K562 (cell line): ENCODE data around the gene TESMIN. TPM values are rescaled to one million over a fixed set of nuclear protein-coding genes. Genes with fewer than 3 reads are reported as not detected.

Experiments
- ATAC-seq: fragments of 200-7000 bp; cut with Tn5 transposase; 3 replicates; pipeline ENCODE4 v1.9.1; 2020; ENCODE audit warnings: moderate library complexity
- BruUV-seq: library from RNA; stranded (reverse); fragments of 400-500 nt; replicated peaks from 2 replicates; lab custom pipeline; 2021; lab: Mats Ljungman, UMichigan
- CTCF ChIA-PET: fragments of 300-600 bp; formaldehyde crosslinking; extraction: SDS; loops from one replicate; lab custom pipeline; 2021; ENCODE audit warnings: low intra/inter-chr PET ratio; lab: Yijun Ruan, JAX
- POLR2A ChIA-PET: fragments of 300-600, 350-650 bp; sonication (Branson Sonifier 250); formaldehyde crosslinking; extraction: SDS; loops from one replicate; lab custom pipeline; 2021; ENCODE audit warnings: antibody characterized with exemption, inconsistent platforms; lab: Yijun Ruan, JAX
- DNase-seq, 4 experiments: peaks; one replicate each; pipeline versions ENCODE4 v3.0.0 to v3.0.0-alpha.2; 2011 to 2018; ENCODE audit warnings: low spot score in 3 of 4, mixed read lengths in 3 of 4; ENCODE audit errors: extremely low read depth in 1 of 4
- FAIRE-seq: peaks from 2 replicates; lab custom pipeline; 2011; peaks lifted over from hg19 to GRCh38; lab: Jason Lieb, UNC
- H2AFZ ChIP-seq: 2 replicates; pipeline ENCODE4 v1.6.0; 2011; ENCODE audit warnings: low read depth, low read length, control low read depth, inconsistent platforms
- H3K27ac ChIP-seq: fragments of 200-600 bp; 3 replicates; pipeline ENCODE4 v1.8.0; 2011; ENCODE audit warnings: low read depth, mild to moderate bottlenecking, control low read depth, inconsistent platforms, low read length, moderate library complexity, mixed read lengths; ENCODE audit errors: extremely low read depth
- H3K27me3 ChIP-seq, 2 experiments: fragments of 300-600 bp in 1 of 2; 2 replicates in 1 of 2; 3 replicates in 1 of 2; pipeline versions ENCODE4 v1.6.0 to v1.8.0; 2011; ENCODE audit warnings: inconsistent platforms in 2 of 2, low read length in 2 of 2, mild to moderate bottlenecking in 1 of 2, mixed read lengths in 1 of 2, moderate library complexity in 1 of 2; ENCODE audit not compliant: control insufficient read depth in 2 of 2, insufficient read depth in 2 of 2
- H3K36me3 ChIP-seq: fragments of 300-600 bp; 3 replicates; pipeline ENCODE4 v1.8.0; 2011; ENCODE audit warnings: mild to moderate bottlenecking, low read length, inconsistent platforms; ENCODE audit not compliant: control insufficient read depth, insufficient read depth
- H3K4me1 ChIP-seq, 2 experiments: fragments of 200-600 bp in 1 of 2; replicated peaks in 1 of 2; 2 replicates in 1 of 2; 3 replicates in 1 of 2; pipeline versions ENCODE4 v1.5.1 to v1.8.0; 2011; ENCODE audit warnings: inconsistent platforms in 2 of 2, low read length in 2 of 2, mild to moderate bottlenecking in 1 of 2, mixed read lengths in 1 of 2, moderate library complexity in 1 of 2; ENCODE audit not compliant: control insufficient read depth in 2 of 2, insufficient read depth in 2 of 2
- H3K4me2 ChIP-seq: 2 replicates; pipeline ENCODE4 v1.6.1; 2011; ENCODE audit warnings: low read length, control low read depth, inconsistent platforms, mixed read lengths; ENCODE audit not compliant: insufficient read depth
- H3K4me3 ChIP-seq: fragments of 200-600 bp; sonication (generic), shearing (Covaris generic); 2 replicates; pipeline ENCODE4 v1.5.1; 2016; ENCODE audit warnings: control low read depth, inconsistent platforms
- H3K79me2 ChIP-seq: fragments of 200-600 bp; 3 replicates; pipeline ENCODE4 v1.8.0; 2011; ENCODE audit warnings: low read length, inconsistent platforms; ENCODE audit not compliant: control insufficient read depth, insufficient read depth
- H3K9ac ChIP-seq, 2 experiments: 2 replicates each; pipeline versions ENCODE4 v1.6.0 to v1.6.1; 2011; ENCODE audit warnings: low read depth in 2 of 2, low read length in 2 of 2, control low read depth in 1 of 2, inconsistent platforms in 1 of 2, mild to moderate bottlenecking in 1 of 2, mixed read lengths in 1 of 2; ENCODE audit not compliant: insufficient read depth in 1 of 2
- H3K9me1 ChIP-seq: one replicate; pipeline ENCODE4 v1.6.0; 2011; ENCODE audit warnings: inconsistent platforms, mild to moderate bottlenecking, low read length, moderate library complexity; ENCODE audit not compliant: control insufficient read depth, insufficient read depth
- H3K9me3 ChIP-seq: replicated peaks from 2 replicates; pipeline ENCODE4 v1.5.1; 2011; ENCODE audit warnings: low read depth, low read length, inconsistent platforms; ENCODE audit not compliant: control insufficient read depth, insufficient read depth
- H4K20me1 ChIP-seq: replicated peaks from 2 replicates; pipeline ENCODE4 v1.6.1; 2011; ENCODE audit warnings: low read length, inconsistent platforms, mixed read lengths; ENCODE audit not compliant: control insufficient read depth, insufficient read depth
- ASH1L ChIP-seq: fragments of 450-650 bp; IDR thresholded peaks from 2 replicates; pipeline ENCODE4 v1.6.1; 2018; ENCODE audit warnings: borderline replicate concordance, mild to moderate bottlenecking, low read depth; ENCODE audit not compliant: partially characterized antibody
- BDP1 ChIP-seq: IDR thresholded peaks from 3 replicates; pipeline ENCODE4 v1.6.1; 2011; ENCODE audit not compliant: insufficient read length, insufficient read depth
- CAMTA2 ChIP-seq: fragments of 250-450 bp; sonication (Bioruptor Pico); conservative IDR thresholded peaks from 2 replicates; pipeline ENCODE4 v1.5.1; 2022
- CBFA2T3 ChIP-seq: fragments of 450-650 bp; IDR thresholded peaks from 2 replicates; pipeline ENCODE4 v1.6.1; 2017
- MCM3 ChIP-seq: fragments of 450-650 bp; IDR thresholded peaks from 2 replicates; pipeline ENCODE4 v1.6.1; 2016
- MTA1 ChIP-seq: fragments of 450-650 bp; IDR thresholded peaks from 2 replicates; pipeline ENCODE4 v1.6.1; 2017; ENCODE audit warnings: borderline replicate concordance
- MXI1 ChIP-seq: IDR thresholded peaks from 2 replicates; pipeline ENCODE4 v1.6.1; 2011; ENCODE audit warnings: low read depth, mild to moderate bottlenecking, improper control_type of control experiment, low read length
- MYBL2 ChIP-seq, 2 experiments: fragments of 450-650 bp in 1 of 2; sonication (generic) in 1 of 2; formaldehyde crosslinking in 1 of 2; IDR thresholded peaks; 2 replicates each; pipeline versions ENCODE4 v1.6.1 to v1.8.1; 2017 to 2022; ENCODE audit warnings: borderline replicate concordance in 1 of 2, inconsistent platforms in 1 of 2, low read depth in 1 of 2, mild to moderate bottlenecking in 1 of 2, missing genetic modification reagents in 1 of 2, moderate library complexity in 1 of 2
- NCOA1 ChIP-seq: fragments of 450-650 bp; IDR thresholded peaks from 2 replicates; pipeline ENCODE4 v1.6.1; 2016; ENCODE audit warnings: low read depth
- RBM15 ChIP-seq: fragments of 200-400 bp; formaldehyde crosslinking; IDR thresholded peaks from 2 replicates; pipeline ENCODE4 v1.6.1; 2018; ENCODE audit warnings: mild to moderate bottlenecking, low read length, moderate library complexity; ENCODE audit not compliant: insufficient read depth
- TEAD1 ChIP-seq, 2 experiments: fragments of 450-650 bp in 1 of 2; sonication (generic) in 1 of 2; formaldehyde crosslinking; IDR thresholded peaks; 2 replicates each; pipeline versions ENCODE4 v1.4.0 to v1.8.0; 2020 to 2022; ENCODE audit warnings: mild to moderate bottlenecking in 2 of 2, missing genetic modification reagents in 1 of 2
- XRCC4 ChIP-seq: IDR thresholded peaks from one replicate; pipeline ENCODE4 v1.6.1; 2011; ENCODE audit not compliant: insufficient read depth, insufficient read length; ENCODE audit errors: extremely low read depth
- ZNF197 ChIP-seq: fragments of 200-800 bp; sonication (Bioruptor generic); IDR thresholded peaks from 2 replicates; pipeline ENCODE4 v1.6.1; 2016; ENCODE audit warnings: low read depth, missing genetic modification characterization, missing compliant biosample characterization
- ZNF239 ChIP-seq: fragments of 250-450 bp; sonication (Bioruptor Pico); IDR thresholded peaks from 2 replicates; pipeline ENCODE4 v1.4.0; 2020; ENCODE audit warnings: mild to moderate bottlenecking
- ZNF57 ChIP-seq: fragments of 450-650 bp; formaldehyde crosslinking; IDR thresholded peaks from 2 replicates; pipeline ENCODE4 v1.4.0; 2020; ENCODE audit warnings: mild to moderate bottlenecking, moderate library complexity
- ZNF79 ChIP-seq: fragments of 250-450 bp; sonication (Bioruptor Pico); IDR thresholded peaks from 2 replicates; pipeline ENCODE4 v1.4.0; 2020; ENCODE audit warnings: low read depth, mild to moderate bottlenecking, moderate library complexity
- ZNF830 ChIP-seq: fragments of 250-450 bp; sonication (Bioruptor Pico); IDR thresholded peaks from 2 replicates; pipeline ENCODE4 v1.5.0; 2021; ENCODE audit warnings: mild to moderate bottlenecking
- WGBS: fragments of 100-300 bp; shearing (Covaris generic); methylation state at CpG from one replicate; pipeline ENCODE4 v1.1.6; 2016; ENCODE audit warnings: low coverage, mixed read lengths; ENCODE audit not compliant: insufficient coverage; ENCODE audit errors: missing lambda C conversion rate; 5-methylcytosine and 5-hydroxymethylcytosine counted together
- in situ Hi-C: fragments of 300-500 bp; cut with MboI; formaldehyde crosslinking; loops from 4 replicates; pipeline ENCODE4 v1.15.0; 2018; ENCODE audit warnings: inconsistent platforms, mixed read lengths
- intact Hi-C: fragments of 100-400 bp; cut with micrococcal nuclease; formaldehyde crosslinking; loops from 2 replicates; pipeline ENCODE4 v1.14.2; 2022
- polyA plus RNA-seq, 8 experiments: library from polyadenylated mRNA; depleted of rRNA in 4 of 8; stranded (reverse) in 5 of 8; unstranded in 3 of 8; fragments of >200 nt; fragmentation: Nextera tagmentation in 2 of 8; fragmentation: Illumina TruSeq in 1 of 8; extraction: Ambion mirVana in 2 of 8; extraction: Trizol in 1 of 8; gene quantifications; 2 replicates each; pipeline versions ENCODE4 v1.2.1 to v1.2.3, GENCODE V29; 2011 to 2014; ENCODE audit warnings: inconsistent platforms in 1 of 8, missing spikeins in 1 of 8
- total RNA-seq, 7 experiments: library from RNA; depleted of rRNA in 6 of 7; stranded (reverse); fragments of >200 nt in 6 of 7; fragmentation: Illumina TruSeq in 2 of 7; extraction: Trizol in 2 of 7; gene quantifications; 2 replicates each; pipeline versions ENCODE4 v1.2.1 to v1.2.3, GENCODE V29; 2011 to 2021; ENCODE audit warnings: low replicate concordance in 1 of 7
- TF ChIP-seq, protein P1 (sequence below), 2 experiments: fragments of 200-800 bp in 1 of 2; sonication (Bioruptor generic) in 1 of 2; sonication (generic) in 1 of 2; formaldehyde crosslinking in 1 of 2; IDR thresholded peaks in 1 of 2; conservative IDR thresholded peaks in 1 of 2; 2 replicates each; pipeline versions ENCODE4 v1.5.0 to v1.6.1; 2016 to 2020; ENCODE audit warnings: missing compliant biosample characterization in 1 of 2, missing genetic modification characterization in 1 of 2, missing genetic modification reagents in 1 of 2
- TF ChIP-seq, protein P2 (sequence below): fragments of 450-650 bp; IDR thresholded peaks from 2 replicates; pipeline ENCODE4 v1.6.1; 2016

The TESMIN gene
- total and polyA plus RNA-seq, 9 of the 15 experiments (the other 6 are each of a cell fraction or from before 2014, with no cell fraction given) = 8.9 to 50.5 (median 15.0) TPM

DNA sequence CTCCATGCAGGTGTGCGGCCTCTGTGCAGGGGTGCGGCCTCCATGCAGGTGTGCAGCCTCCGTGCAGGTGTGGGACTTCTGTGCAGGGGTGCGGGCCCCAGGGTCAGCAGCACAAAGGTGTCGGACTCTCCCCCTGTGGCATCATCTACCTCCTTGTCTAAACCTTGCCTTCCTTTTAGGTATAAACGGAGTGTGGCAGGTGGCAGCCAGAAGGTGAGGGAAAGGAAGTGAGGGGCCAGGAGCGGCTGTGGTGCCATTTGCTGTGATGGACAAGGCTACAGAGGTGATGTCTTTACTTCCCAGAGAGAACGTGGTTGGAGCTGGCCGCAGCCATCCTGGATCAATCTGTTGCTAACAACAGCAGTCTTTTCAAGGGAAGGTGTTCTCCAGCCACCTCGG lies 57.8 kb downstream of the TESMIN start (continued):
- TF ChIP-seq, protein P1, sequence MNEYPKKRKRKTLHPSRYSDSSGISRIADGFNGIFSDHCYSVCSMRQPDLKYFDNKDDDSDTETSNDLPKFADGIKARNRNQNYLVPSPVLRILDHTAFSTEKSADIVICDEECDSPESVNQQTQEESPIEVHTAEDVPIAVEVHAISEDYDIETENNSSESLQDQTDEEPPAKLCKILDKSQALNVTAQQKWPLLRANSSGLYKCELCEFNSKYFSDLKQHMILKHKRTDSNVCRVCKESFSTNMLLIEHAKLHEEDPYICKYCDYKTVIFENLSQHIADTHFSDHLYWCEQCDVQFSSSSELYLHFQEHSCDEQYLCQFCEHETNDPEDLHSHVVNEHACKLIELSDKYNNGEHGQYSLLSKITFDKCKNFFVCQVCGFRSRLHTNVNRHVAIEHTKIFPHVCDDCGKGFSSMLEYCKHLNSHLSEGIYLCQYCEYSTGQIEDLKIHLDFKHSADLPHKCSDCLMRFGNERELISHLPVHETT (CRISPR knock-in tag; conservative IDR thresholded peaks at IDR 0.05 in 1 of 2, IDR thresholded peaks at IDR 0.05 in 1 of 2) = no peak
- TF ChIP-seq, protein P2, sequence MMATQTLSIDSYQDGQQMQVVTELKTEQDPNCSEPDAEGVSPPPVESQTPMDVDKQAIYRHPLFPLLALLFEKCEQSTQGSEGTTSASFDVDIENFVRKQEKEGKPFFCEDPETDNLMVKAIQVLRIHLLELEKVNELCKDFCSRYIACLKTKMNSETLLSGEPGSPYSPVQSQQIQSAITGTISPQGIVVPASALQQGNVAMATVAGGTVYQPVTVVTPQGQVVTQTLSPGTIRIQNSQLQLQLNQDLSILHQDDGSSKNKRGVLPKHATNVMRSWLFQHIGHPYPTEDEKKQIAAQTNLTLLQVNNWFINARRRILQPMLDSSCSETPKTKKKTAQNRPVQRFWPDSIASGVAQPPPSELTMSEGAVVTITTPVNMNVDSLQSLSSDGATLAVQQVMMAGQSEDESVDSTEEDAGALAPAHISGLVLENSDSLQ = no peak
- TF ChIP-seq BDP1 (no peak), ZNF57 (CRISPR knock-in tag) (no peak)

DNA sequence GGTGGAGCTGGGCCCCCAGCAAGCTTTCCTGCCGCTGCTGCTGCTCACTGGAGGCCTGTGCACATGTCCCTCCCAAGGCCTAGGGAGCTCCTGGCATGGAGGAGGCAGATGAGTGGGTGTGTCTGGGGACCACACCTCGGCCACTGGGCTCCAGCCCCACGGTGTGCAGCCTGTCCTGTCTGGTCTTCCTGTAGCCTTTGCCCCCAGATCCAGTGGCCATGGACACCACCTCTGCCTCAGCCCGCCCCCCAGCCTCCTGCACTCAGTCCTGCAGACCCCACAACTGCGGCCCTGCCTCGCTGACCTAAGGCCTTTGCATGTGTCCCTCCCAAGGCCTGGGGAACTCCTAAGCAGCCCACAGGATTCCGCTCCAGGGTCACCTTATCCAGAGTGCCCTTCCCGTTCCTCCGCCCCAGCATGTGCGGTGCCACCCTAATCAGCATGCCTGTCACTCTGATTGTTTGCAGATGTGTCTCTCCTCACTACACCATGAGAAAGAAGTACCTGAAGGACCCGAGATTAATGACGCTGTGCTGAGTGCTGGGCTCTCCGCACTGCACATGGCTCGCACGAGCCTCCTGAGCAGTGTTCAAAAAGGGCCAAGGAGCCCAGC lies 58.3 kb downstream of the TESMIN start:
- no peak for ATAC-seq
- no peak overlapping the region for H3K4me3 ChIP-seq
- no peaks in the 10 kb centered on the region for H3K9me1 ChIP-seq
- no peak overlapping the region for H3K27ac ChIP-seq
- POLR2A ChIA-PET = interaction anchor here (0.7 kb wide), 2 partner anchors 9 to 19 kb away, joined by 3 to 4 read pairs; partner anchors contain the start of gene GAL
- H3K79me2 ChIP-seq = no peaks in the 10 kb centered on the region
- no peak overlapping the region for H2AFZ ChIP-seq
- no peaks in the 10 kb centered on the region for H4K20me1 ChIP-seq
- no peak for FAIRE-seq
- in situ Hi-C loops (loop anchor here (25.0 kb wide), 1 partner anchor 1156 kb away; no protein-coding TSS in a partner anchor), intact Hi-C loops (no loop called here)
- no peak for DNase-seq
- peaks cover 0 to 3% of the 10 kb centered on the region in 2 experiments; a peak in 2 of 5 replicates for H3K27me3 ChIP-seq
- H3K4me2 ChIP-seq = no peak overlapping the region
- WGBS = 39% methylated on average over 14 of the region's 15 CpGs
- H3K36me3 ChIP-seq = peaks cover 27% of the 10 kb centered on the region
- peak overlapping the region in 1 of 2 experiments; percentile 69; a peak in 2 of 4 replicates for H3K9ac ChIP-seq
- peaks cover 7% of the 10 kb centered on the region; the same call in 1 of the 2 replicates for H3K9me3 ChIP-seq
- no TSS peak for BruUV-seq
- peaks cover 0 to 7% of the 10 kb centered on the region in 2 experiments; a peak in 2 of 5 replicates for H3K4me1 ChIP-seq
- CTCF ChIA-PET = no interaction called here
- TF ChIP-seq ZNF830 (CRISPR knock-in tag) = no peak
- no peak for TF ChIP-seq ZNF197 (CRISPR knock-in tag)
- no peak for TF ChIP-seq NCOA1
- TF ChIP-seq XRCC4 = no peak
- no peak for TF ChIP-seq MXI1
- no peak for TF ChIP-seq MCM3
- no peak for TF ChIP-seq MTA1
- TF ChIP-seq TEAD1 (CRISPR knock-in tag; IDR thresholded peaks at IDR 0.05) = no peak
- no peak for TF ChIP-seq CBFA2T3
- TF ChIP-seq ASH1L = no peak
- no peak for TF ChIP-seq RBM15
- TF ChIP-seq ZNF239 = no peak
- no peak for TF ChIP-seq MYBL2 (IDR thresholded peaks at IDR 0.05; ENCODE audit: low read depth)
- TF ChIP-seq MYBL2 (CRISPR knock-in tag; IDR thresholded peaks at IDR 0.05; ENCODE audit: borderline replicate concordance) = no peak
- TF ChIP-seq CAMTA2 = no peak
- TF ChIP-seq ZNF79 = no peak
